ENCODE results near the gene AVPR1B.

Gene AVPR1B

GRCh38 chr1:206117151-206117948 lies at the start of gene AVPR1B:
TSS of gene AVPR1B (minus strand) at chr1:206117388. CDS start at chr1:206116890, 498 bp downstream.
- DNase-seq: peak; percentile 75

GRCh38 chr1:206145771-206146290 lies 28.6 kb upstream of the AVPR1B start:
- peak; percentile 14 for DNase-seq

GRCh38 chr1:206144605-206145004 lies 27.4 kb upstream of the AVPR1B start:
- no peak for DNase-seq

- peak; percentile 11 for DNase-seq
Measured at GRCh38 chr1:206143537-206144172, 26.5 kb upstream of the AVPR1B start.

- no peak for DNase-seq
Measured at GRCh38 chr1:206142770-206143169, 25.6 kb upstream of the AVPR1B start.

- DNase-seq: no peak
Measured at GRCh38 chr1:206142011-206142410, 24.8 kb upstream of the AVPR1B start.

- DNase-seq: no peak
Measured at GRCh38 chr1:206136241-206136640, 19.1 kb upstream of the AVPR1B start.

GRCh38 chr1:206135248-206135647 lies 18.1 kb upstream of the AVPR1B start:
- no peak for DNase-seq

- DNase-seq: no peak
Measured at GRCh38 chr1:206133751-206134415, 16.7 kb upstream of the AVPR1B start.

GRCh38 chr1:206131037-206131436 lies 13.8 kb upstream of the AVPR1B start:
- DNase-seq: no peak

- DNase-seq: no peak
Measured at GRCh38 chr1:206128196-206128595, 11.0 kb upstream of the AVPR1B start.

- no peak for DNase-seq
Measured at GRCh38 chr1:206127336-206127735, 10.1 kb upstream of the AVPR1B start.

- no peak for DNase-seq
Measured at GRCh38 chr1:206125346-206125745, 8.2 kb upstream of the AVPR1B start.

GRCh38 chr1:206122686-206123085 lies 5.5 kb upstream of the AVPR1B start:
- DNase-seq: no peak

- no peak for DNase-seq
Measured at GRCh38 chr1:206121269-206121668, 4.1 kb upstream of the AVPR1B start.

GRCh38 chr1:206120406-206120805 lies 3.2 kb upstream of the AVPR1B start:
- no peak for DNase-seq

GRCh38 chr1:206116873-206117150 lies 376 bp downstream of the AVPR1B start:
- no peak for DNase-seq

GRCh38 chr1:206116191-206116872 lies 856 bp downstream of the AVPR1B start:
- DNase-seq: no peak

GRCh38 chr1:206115791-206116190 lies 1.4 kb downstream of the AVPR1B start:
- no peak for DNase-seq

GRCh38 chr1:206114692-206115640 lies 2.2 kb downstream of the AVPR1B start:
- DNase-seq: no peak

GRCh38 chr1:206112600-206113301 lies 4.4 kb downstream of the AVPR1B start:
- DNase-seq: no peak
